Upper lobe of left lung (tissue), 4 donors: ENCODE measurements around the gene CPNE5.

ENCODE experiments used
- CTCF ChIP-seq, 6 experiments: fragments of 450-650 bp in 4 of 6; fragments of 200-600 bp in 2 of 6; sonication (generic) in 2 of 6; IDR thresholded peaks; one replicate each; pipeline ENCODE4 v1.5.1; 2016 to 2019; ENCODE audit warnings: antibody characterized with exemption in 6 of 6
- EP300 ChIP-seq, 4 donors: sonication (generic); formaldehyde crosslinking; IDR thresholded peaks; one replicate each; pipeline ENCODE4 v1.5.1; 2017; ENCODE audit warnings: antibody characterized with exemption in 4 of 4, control low read depth in 2 of 4
- POLR2A ChIP-seq, 4 donors: fragments of 450-650 bp; IDR thresholded peaks; one replicate each; pipeline ENCODE4 v1.5.1; 2016 to 2017; ENCODE audit warnings: antibody characterized with exemption in 4 of 4, mild to moderate bottlenecking in 2 of 4
- POLR2AphosphoS5 ChIP-seq, 2 donors: sonication (generic); formaldehyde crosslinking; IDR thresholded peaks; one replicate each; pipeline ENCODE4 v1.5.1; 2017; ENCODE audit warnings: antibody characterized with exemption in 2 of 2

- no peak for TF ChIP-seq CTCF (IDR thresholded peaks at IDR 0.05)
- no peak for TF ChIP-seq POLR2AphosphoS5 (IDR thresholded peaks at IDR 0.05)
- TF ChIP-seq EP300 (IDR thresholded peaks at IDR 0.05) = no peak
- TF ChIP-seq POLR2A (IDR thresholded peaks at IDR 0.05) = no peak
Measured at GRCh38 chr6:36744304-36744673, 95.0 kb downstream of the CPNE5 start.
